ENCODE data around the gene IKZF5.

- TF ChIP-seq CTCF (IDR thresholded peaks at IDR 0.05) (no peak), POLR2AphosphoS5 (IDR thresholded peaks at IDR 0.05; ENCODE audit: low read depth, low read length) (no peak)
Observed at GRCh38 chr10:123039632-123039930, 31.0 kb upstream of the IKZF5 start.
